Neural cell (in vitro differentiated cells): ENCODE measurements around the gene SLC39A2. TPM values are rescaled to one million over a fixed set of nuclear protein-coding genes. Genes with fewer than 3 reads are reported as not detected.

ENCODE experiments used
- H2AFZ ChIP-seq: fragments of 200-600, 300-800 bp; sonication (generic), shearing (Covaris generic); 2 replicates; pipeline ENCODE4 v1.6.0; 2014; ENCODE audit warnings: low read depth, mild to moderate bottlenecking, antibody characterized with exemption, low read length, moderate library complexity
- H3F3A ChIP-seq: fragments of 200-600 bp; shearing (Covaris generic); 2 replicates; pipeline ENCODE4 v1.6.1; 2016; ENCODE audit warnings: mild to moderate bottlenecking, moderate library complexity, mixed read lengths, antibody characterized with exemption, low read length; ENCODE audit not compliant: insufficient read depth, poor library complexity, severe bottlenecking
- H3K27ac ChIP-seq: fragments of 200-600, 300-800 bp; sonication (generic), shearing (Covaris generic); 2 replicates; pipeline ENCODE4 v1.5.1; 2014; ENCODE audit warnings: mild to moderate bottlenecking, low read length, moderate library complexity
- H3K27me3 ChIP-seq: fragments of 300-800, 200-600 bp; sonication (generic), shearing (Covaris generic); 2 replicates; pipeline ENCODE4 v1.6.0; 2014; ENCODE audit warnings: mild to moderate bottlenecking, low read depth, low read length, moderate library complexity; ENCODE audit not compliant: insufficient read depth
- H3K36me3 ChIP-seq: fragments of 300-800, 200-600 bp; sonication (generic), shearing (Covaris generic); 2 replicates; pipeline ENCODE4 v1.5.1; 2014; ENCODE audit warnings: mild to moderate bottlenecking, antibody characterized with exemption, low read length, moderate library complexity; ENCODE audit not compliant: insufficient read depth
- H3K4me2 ChIP-seq: fragments of 300-800, 200-600 bp; sonication (generic), shearing (Covaris generic); 2 replicates; pipeline ENCODE4 v1.6.0; 2014; ENCODE audit warnings: mild to moderate bottlenecking, low read length
- H3K4me3 ChIP-seq: fragments of 300-800, 200-600 bp; sonication (generic), shearing (Covaris generic); 2 replicates; pipeline ENCODE4 v1.5.1; 2014; ENCODE audit warnings: mild to moderate bottlenecking, low read length, moderate library complexity
- H3K79me2 ChIP-seq: fragments of 200-600 bp; shearing (Covaris generic); replicated peaks from 2 replicates; pipeline ENCODE4 v1.6.0; 2014; ENCODE audit warnings: mild to moderate bottlenecking, low read length, moderate library complexity; ENCODE audit not compliant: insufficient read depth
- H3K9ac ChIP-seq: fragments of 300-800, 200-600 bp; sonication (generic), shearing (Covaris generic); 2 replicates; pipeline ENCODE4 v1.6.1; 2016; ENCODE audit warnings: mild to moderate bottlenecking, low read length, mixed read lengths
- H3K9me2 ChIP-seq: fragments of 200-600 bp; shearing (Covaris generic); 2 replicates; pipeline ENCODE4 v1.6.1; 2016; ENCODE audit warnings: mild to moderate bottlenecking, low read length, mixed read lengths; ENCODE audit not compliant: insufficient read depth
- H3K9me3 ChIP-seq: fragments of 200-600, 300-800 bp; sonication (generic), shearing (Covaris generic); 2 replicates; pipeline ENCODE4 v1.6.1; 2016; ENCODE audit warnings: mild to moderate bottlenecking, mixed run types, low read length, moderate library complexity, mixed read lengths
- H4K20me1 ChIP-seq: fragments of 200-600 bp; shearing (Covaris generic); 2 replicates; pipeline ENCODE4 v1.6.1; 2016; ENCODE audit warnings: mild to moderate bottlenecking, mixed run types; ENCODE audit not compliant: insufficient read depth
- EP300 ChIP-seq: fragments of 450-650 bp; conservative IDR thresholded peaks from 2 replicates; pipeline ENCODE4 v1.6.1; 2014; ENCODE audit warnings: antibody characterized with exemption, mild to moderate bottlenecking, moderate library complexity; ENCODE audit not compliant: poor library complexity, severe bottlenecking
- EZH2 ChIP-seq: fragments of 200-600, 300-800 bp; shearing (Covaris generic), sonication (generic); IDR thresholded peaks from 2 replicates; pipeline ENCODE4 v1.6.1; 2014; ENCODE audit warnings: antibody characterized with exemption, low read length, borderline replicate concordance, mild to moderate bottlenecking; ENCODE audit not compliant: insufficient read depth, poor library complexity, severe bottlenecking
- MXI1 ChIP-seq: fragments of 450-650 bp; conservative IDR thresholded peaks from 2 replicates; pipeline ENCODE4 v1.6.1; 2014; ENCODE audit warnings: antibody characterized with exemption, mild to moderate bottlenecking; ENCODE audit not compliant: poor library complexity, severe bottlenecking
- POLR2AphosphoS5 ChIP-seq: IDR thresholded peaks from 2 replicates; pipeline ENCODE4 v1.6.1; 2012
- RAD21 ChIP-seq: fragments of 450-650 bp; conservative IDR thresholded peaks from 2 replicates; pipeline ENCODE4 v1.6.1; 2014; ENCODE audit warnings: antibody characterized with exemption, mild to moderate bottlenecking, moderate library complexity
- REST ChIP-seq: IDR thresholded peaks from 2 replicates; pipeline ENCODE4 v1.6.1; 2012; ENCODE audit warnings: borderline replicate concordance
- SMC3 ChIP-seq: fragments of 450-650 bp; conservative IDR thresholded peaks from 2 replicates; pipeline ENCODE4 v1.6.1; 2014; ENCODE audit warnings: antibody characterized with exemption, mild to moderate bottlenecking, moderate library complexity; ENCODE audit not compliant: poor library complexity
- TAF1 ChIP-seq: IDR thresholded peaks from 2 replicates; pipeline ENCODE4 v1.6.1; 2012; ENCODE audit warnings: low read depth
- polyA plus RNA-seq: library from polyadenylated mRNA; depleted of rRNA; stranded (reverse); fragments of >200 nt; gene quantifications from 2 replicates; pipeline ENCODE4 v1.2.3, GENCODE V29; 2014
- TF ChIP-seq, protein P1 (sequence below): fragments of 450-650 bp; IDR thresholded peaks from 2 replicates; pipeline ENCODE4 v1.5.1; 2014; ENCODE audit warnings: antibody characterized with exemption, mild to moderate bottlenecking, moderate library complexity; ENCODE audit not compliant: poor library complexity, severe bottlenecking

SLC39A2 gene
- polyA plus RNA-seq, 1 donor from 2014 or later, result not detected

- Histone ChIP-seq H2AFZ (no peak overlapping the region), H3K9ac (no peak overlapping the region), H3K27me3 (no peaks in the 10 kb centered on the region), H3K36me3 (no peaks in the 10 kb centered on the region), H3K4me3 (no peak overlapping the region), H3K4me2 (no peak overlapping the region), H3K9me3 (no peaks in the 10 kb centered on the region), H3K79me2 (no peaks in the 10 kb centered on the region), H3K27ac (no peak overlapping the region), H4K20me1 (no peaks in the 10 kb centered on the region), H3F3A (no peaks in the 10 kb centered on the region), H3K9me2 (no peaks in the 10 kb centered on the region)
- TF ChIP-seq POLR2AphosphoS5 (no peak), SMC3 (no peak), MXI1 (no peak), RAD21 (no peak), REST (no peak), TAF1 (no peak)
- TF ChIP-seq, protein P1, sequence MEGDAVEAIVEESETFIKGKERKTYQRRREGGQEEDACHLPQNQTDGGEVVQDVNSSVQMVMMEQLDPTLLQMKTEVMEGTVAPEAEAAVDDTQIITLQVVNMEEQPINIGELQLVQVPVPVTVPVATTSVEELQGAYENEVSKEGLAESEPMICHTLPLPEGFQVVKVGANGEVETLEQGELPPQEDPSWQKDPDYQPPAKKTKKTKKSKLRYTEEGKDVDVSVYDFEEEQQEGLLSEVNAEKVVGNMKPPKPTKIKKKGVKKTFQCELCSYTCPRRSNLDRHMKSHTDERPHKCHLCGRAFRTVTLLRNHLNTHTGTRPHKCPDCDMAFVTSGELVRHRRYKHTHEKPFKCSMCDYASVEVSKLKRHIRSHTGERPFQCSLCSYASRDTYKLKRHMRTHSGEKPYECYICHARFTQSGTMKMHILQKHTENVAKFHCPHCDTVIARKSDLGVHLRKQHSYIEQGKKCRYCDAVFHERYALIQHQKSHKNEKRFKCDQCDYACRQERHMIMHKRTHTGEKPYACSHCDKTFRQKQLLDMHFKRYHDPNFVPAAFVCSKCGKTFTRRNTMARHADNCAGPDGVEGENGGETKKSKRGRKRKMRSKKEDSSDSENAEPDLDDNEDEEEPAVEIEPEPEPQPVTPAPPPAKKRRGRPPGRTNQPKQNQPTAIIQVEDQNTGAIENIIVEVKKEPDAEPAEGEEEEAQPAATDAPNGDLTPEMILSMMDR, result no peak
These were observed 37.7 kb downstream of the SLC39A2 start for GRCh38 chr14:21036751-21037150.

GRCh38 chr14:21037156-21037555 is 38.1 kb downstream of the SLC39A2 start:
- H3K79me2 ChIP-seq, result no peaks in the 10 kb centered on the region
- no peak overlapping the region for H3K4me3 ChIP-seq
- H3K27ac ChIP-seq, result no peak overlapping the region
- TF ChIP-seq EP300 (no peak), SMC3 (no peak), POLR2AphosphoS5 (no peak), REST (no peak), EZH2 (no peak), RAD21 (no peak), MXI1 (no peak), TAF1 (no peak)
- TF ChIP-seq, protein P1, result no peak
- no peak overlapping the region for H3K9ac ChIP-seq
- no peaks in the 10 kb centered on the region for H3K27me3 ChIP-seq
- H4K20me1 ChIP-seq, result no peaks in the 10 kb centered on the region
- no peaks in the 10 kb centered on the region for H3K9me2 ChIP-seq
- no peaks in the 10 kb centered on the region for H3F3A ChIP-seq
- no peak overlapping the region for H3K4me2 ChIP-seq
- H3K36me3 ChIP-seq, result no peaks in the 10 kb centered on the region
- no peak overlapping the region for H2AFZ ChIP-seq
- H3K9me3 ChIP-seq, result no peaks in the 10 kb centered on the region
